Endodermal cell (in vitro differentiated cells): ENCODE measurements around the gene SH3PXD2A. TPM values are rescaled to one million over a fixed set of nuclear protein-coding genes. Genes with fewer than 3 reads are reported as not detected.

Source experiments
- DNase-seq: peaks from one replicate; pipeline ENCODE4 v3.0.0-alpha.2; 2017
- H3K27ac ChIP-seq: 2 replicates; pipeline ENCODE4 v1.5.1; 2013; ENCODE audit warnings: mild to moderate bottlenecking, low read depth, low read length, moderate library complexity
- H3K27me3 ChIP-seq: 2 replicates; pipeline ENCODE4 v1.6.1; 2013; ENCODE audit warnings: mild to moderate bottlenecking, low read length, moderate library complexity; ENCODE audit not compliant: insufficient read depth, control insufficient read depth, poor library complexity, severe bottlenecking
- H3K36me3 ChIP-seq: 2 replicates; pipeline ENCODE4 v1.7.0; 2013; ENCODE audit warnings: mild to moderate bottlenecking, low read length, moderate library complexity; ENCODE audit not compliant: control insufficient read depth, insufficient read depth
- H3K4me1 ChIP-seq: one replicate; pipeline ENCODE4 v1.7.0; 2013; ENCODE audit warnings: low read length; ENCODE audit not compliant: control insufficient read depth, insufficient read depth
- H3K4me3 ChIP-seq: 2 replicates; pipeline ENCODE4 v1.5.1; 2013; ENCODE audit warnings: mild to moderate bottlenecking, low read length, moderate library complexity
- H3K9ac ChIP-seq: 2 replicates; pipeline ENCODE4 v1.6.1; 2013; ENCODE audit warnings: mild to moderate bottlenecking, low read length, moderate library complexity; ENCODE audit not compliant: poor library complexity, severe bottlenecking; ENCODE audit errors: extremely low read depth
- H3K9me3 ChIP-seq: 2 replicates; pipeline ENCODE4 v1.6.1; 2013; ENCODE audit warnings: mild to moderate bottlenecking, low read length, moderate library complexity; ENCODE audit not compliant: control insufficient read depth
- H3K27ac Mint-ChIP-seq: 2 replicates; pipeline ENCODE4 v1.8.0; 2020; ENCODE audit warnings: mixed read lengths
- H3K27me3 Mint-ChIP-seq: 2 replicates; pipeline ENCODE4 v1.8.0; 2021; ENCODE audit warnings: mild to moderate bottlenecking, mixed read lengths; ENCODE audit not compliant: insufficient read depth
- H3K36me3 Mint-ChIP-seq: 2 replicates; pipeline ENCODE4 v1.8.0; 2020; ENCODE audit warnings: low read depth, mixed read lengths
- H3K4me1 Mint-ChIP-seq: 2 replicates; pipeline ENCODE4 v1.8.0; 2020; ENCODE audit warnings: mixed read lengths
- H3K4me3 Mint-ChIP-seq: 2 replicates; pipeline ENCODE4 v1.8.0; 2020; ENCODE audit warnings: mild to moderate bottlenecking, moderate library complexity, mixed read lengths
- H3K9me3 Mint-ChIP-seq: 2 replicates; pipeline ENCODE4 v1.8.0; 2020; ENCODE audit warnings: mild to moderate bottlenecking, mixed read lengths
- CTCF ChIP-seq: fragments of 200-600 bp; sonication (generic); conservative IDR thresholded peaks from 2 replicates; pipeline ENCODE4 v1.5.0; 2021; ENCODE audit warnings: antibody characterized with exemption, mild to moderate bottlenecking
- WGBS, 2 experiments: methylation state at CpG; one replicate each; pipeline versions ENCODE4 v1.1.5 to v1.1.7; 2013; ENCODE audit warnings: missing lambda C conversion rate in 2 of 2, mixed read lengths in 1 of 2; ENCODE audit not compliant: insufficient coverage in 1 of 2, insufficient read length in 1 of 2; 5-methylcytosine and 5-hydroxymethylcytosine counted together
- total RNA-seq, 2 donors: library from RNA; stranded (reverse); fragmentation: NEBNext Ultra II Directional in 1 of 2; extraction: Animal tissue kit (Norgen Biotek cat#: 25700) in 1 of 2; gene quantifications; 2 replicates in 1 of 2; 3 replicates in 1 of 2; pipeline ENCODE4 v1.2.1, GENCODE V29; 2021

SH3PXD2A gene
- total RNA-seq, 2 donors from 2014 or later = 15.7 to 22.6 TPM

- Histone ChIP-seq H3K9ac (no peak overlapping the region), H3K27me3 (no peaks in the 10 kb centered on the region), H3K9me3 (no peaks in the 10 kb centered on the region), H3K27ac (no peak overlapping the region), H3K4me3 (no peak overlapping the region), H3K36me3 (no peaks in the 10 kb centered on the region), H3K4me1 (no peaks in the 10 kb centered on the region)
- Mint-ChIP-seq H3K36me3 (peaks cover 11% of the 10 kb centered on the region), H3K4me3 (no peak overlapping the region), H3K27ac (no peak overlapping the region), H3K27me3 (no peaks in the 10 kb centered on the region), H3K9me3 (no peaks in the 10 kb centered on the region), H3K4me1 (peaks cover 25% of the 10 kb centered on the region)
- no peak for DNase-seq
- 94 to 97% methylated on average over 3 to 4 of the region's 4 CpGs for WGBS, 2 experiments
- no peak for TF ChIP-seq CTCF
Measured at GRCh38 chr10:103734731-103735130, 120.6 kb downstream of the SH3PXD2A start.

- TF ChIP-seq CTCF = no peak
- H3K4me1 Mint-ChIP-seq = peaks cover 19% of the 10 kb centered on the region
- WGBS, 2 experiments = 78 to 79% methylated on average over 5 to 6 of the region's 6 CpGs
Measured at GRCh38 chr10:103733045-103733419, 122.3 kb downstream of the SH3PXD2A start.

GRCh38 chr10:103732339-103733044, 122.9 kb downstream of the SH3PXD2A start:
- peaks cover 11% of the 10 kb centered on the region for H3K36me3 Mint-ChIP-seq
- no peak for TF ChIP-seq CTCF

More at GRCh38 chr10:103733045-103733419, 122.3 kb downstream of the SH3PXD2A start:
- Histone ChIP-seq H3K4me1 (no peaks in the 10 kb centered on the region), H3K36me3 (no peaks in the 10 kb centered on the region), H3K9ac (no peak overlapping the region), H3K27ac (no peak overlapping the region), H3K4me3 (no peak overlapping the region), H3K27me3 (no peaks in the 10 kb centered on the region), H3K9me3 (no peaks in the 10 kb centered on the region)
- Mint-ChIP-seq H3K27ac (no peak overlapping the region), H3K36me3 (peaks cover 13% of the 10 kb centered on the region), H3K27me3 (no peaks in the 10 kb centered on the region), H3K9me3 (no peaks in the 10 kb centered on the region), H3K4me3 (no peak overlapping the region)
- DNase-seq = peak; percentile 59

More at GRCh38 chr10:103732339-103733044, 122.9 kb downstream of the SH3PXD2A start:
- no peak overlapping the region for H3K27ac ChIP-seq
- DNase-seq = no peak
- no peaks in the 10 kb centered on the region for H3K27me3 Mint-ChIP-seq
- peaks cover 19% of the 10 kb centered on the region for H3K4me1 Mint-ChIP-seq
- no peak overlapping the region for H3K9ac ChIP-seq
- H3K36me3 ChIP-seq = no peaks in the 10 kb centered on the region
- no peak overlapping the region for H3K4me3 Mint-ChIP-seq
- H3K9me3 Mint-ChIP-seq = no peaks in the 10 kb centered on the region
- no peaks in the 10 kb centered on the region for H3K27me3 ChIP-seq
- WGBS, 2 experiments = 93 to 95% methylated on average over 10 to 14 of the region's 14 CpGs
- H3K4me3 ChIP-seq = no peak overlapping the region
- H3K9me3 ChIP-seq = no peaks in the 10 kb centered on the region
- peak overlapping the region; percentile 2 for H3K27ac Mint-ChIP-seq
- no peaks in the 10 kb centered on the region for H3K4me1 ChIP-seq
